ENCODE measurements around the gene MACF1. TPM values are rescaled to one million over a fixed set of nuclear protein-coding genes. Genes with fewer than 3 reads are reported as not detected.
A peak's percentile ranks its signal among the peaks of the same experiment; 100 is the strongest.
"Not testable (repeated sequence)": the region's sequence is repeated elsewhere in the genome, so short reads cannot be mapped to it uniquely, and the experiment has no call there.

The MACF1 gene
- 100 to 1,000 TPM; 328 to 344 TPM for total RNA-seq

GRCh38 chr1:39204441-39205081, at the start of gene MACF1:
Gene MACF1, plus strand, starts transcription at chr1:39204695. Its CDS starts 328 bp downstream, at chr1:39205023.
- Mint-ChIP-seq H3K9me3 (peaks cover 1% of the 10 kb centered on the region), H3K4me3 (peak within 1 kb of the TSS; percentile 95), H3K36me3 (peaks cover 13% of the 10 kb centered on the region), H3K27me3 (no peaks in the 10 kb centered on the region), H3K4me1 (peaks cover 41% of the 10 kb centered on the region), H3K27ac (peak within 1 kb of the TSS; percentile 96)
- POLR2A ChIA-PET = interaction anchor here (1.0 to 4.2 kb wide), 9 partner anchors 7 to 54 kb away, joined by 4 to 89 read pairs (median 8); no protein-coding TSS in a partner anchor
- DNase-seq = peak; percentile 41
- peak; percentile 44 for ATAC-seq (ENCODE audit: low read depth)

GRCh38 chr1:39157304-39157703, 47.2 kb upstream of the MACF1 start:
- POLR2A ChIA-PET = no interaction called here
- Mint-ChIP-seq H3K4me3 (no peak overlapping the region), H3K9me3 (no peaks in the 10 kb centered on the region), H3K36me3 (no peaks in the 10 kb centered on the region), H3K4me1 (peaks cover 4% of the 10 kb centered on the region), H3K27ac (no peak overlapping the region), H3K27me3 (peaks cover 11% of the 10 kb centered on the region)
- DNase-seq (no peak), ATAC-seq (ENCODE audit: low read depth) (no peak)

- Mint-ChIP-seq H3K4me3 (no peak overlapping the region), H3K27me3 (peaks cover 8% of the 10 kb centered on the region), H3K9me3 (no peaks in the 10 kb centered on the region), H3K27ac (no peak overlapping the region), H3K36me3 (no peaks in the 10 kb centered on the region), H3K4me1 (peaks cover 4% of the 10 kb centered on the region)
- DNase-seq (no peak), ATAC-seq (ENCODE audit: low read depth) (no peak)
- POLR2A ChIA-PET = interaction anchor here (0.5 kb wide), 1 partner anchor 14 kb away, joined by 7 read pairs; no protein-coding TSS in a partner anchor
Observed at GRCh38 chr1:39158327-39159086, 46.0 kb upstream of the MACF1 start.

- no peak for DNase-seq
- Mint-ChIP-seq H3K4me1 (peaks cover 4% of the 10 kb centered on the region), H3K4me3 (no peak overlapping the region), H3K27me3 (peaks cover 8% of the 10 kb centered on the region), H3K36me3 (no peaks in the 10 kb centered on the region), H3K9me3 (no peaks in the 10 kb centered on the region), H3K27ac (no peak overlapping the region)
- POLR2A ChIA-PET = no interaction called here
- no peak for ATAC-seq (ENCODE audit: low read depth)
Observed at GRCh38 chr1:39159224-39160036, 45.1 kb upstream of the MACF1 start.

- DNase-seq (no peak), ATAC-seq (ENCODE audit: low read depth) (no peak)
- Mint-ChIP-seq H3K27me3 (peaks cover 8% of the 10 kb centered on the region), H3K9me3 (no peaks in the 10 kb centered on the region), H3K36me3 (no peaks in the 10 kb centered on the region), H3K27ac (no peak overlapping the region), H3K4me3 (no peak overlapping the region), H3K4me1 (peaks cover 2% of the 10 kb centered on the region)
- POLR2A ChIA-PET = no interaction called here
Observed at GRCh38 chr1:39160703-39161102, 43.8 kb upstream of the MACF1 start.

- H3K27me3 Mint-ChIP-seq; H3K36me3 Mint-ChIP-seq; DNase-seq; POLR2A ChIA-PET; ATAC-seq (ENCODE audit: low read depth); H3K9me3 Mint-ChIP-seq; H3K4me1 Mint-ChIP-seq; H3K4me3 Mint-ChIP-seq; H3K27ac Mint-ChIP-seq: not testable (repeated sequence)
Observed at GRCh38 chr1:39161811-39162210, 42.7 kb upstream of the MACF1 start.

- no peak for DNase-seq
- Mint-ChIP-seq H3K4me3 (no peak overlapping the region), H3K9me3 (no peaks in the 10 kb centered on the region), H3K36me3 (no peaks in the 10 kb centered on the region), H3K27me3 (peaks cover 8% of the 10 kb centered on the region), H3K4me1 (peaks cover 4% of the 10 kb centered on the region), H3K27ac (no peak overlapping the region)
- POLR2A ChIA-PET = no interaction called here
- ATAC-seq (ENCODE audit: low read depth) = no peak
Observed at GRCh38 chr1:39163469-39163868, 41.0 kb upstream of the MACF1 start.

GRCh38 chr1:39164256-39164655, 40.2 kb upstream of the MACF1 start:
- no peak for DNase-seq
- no peak for ATAC-seq (ENCODE audit: low read depth)
- Mint-ChIP-seq H3K27ac (no peak overlapping the region), H3K9me3 (no peaks in the 10 kb centered on the region), H3K27me3 (peaks cover 10% of the 10 kb centered on the region), H3K4me1 (peaks cover 4% of the 10 kb centered on the region), H3K4me3 (no peak overlapping the region), H3K36me3 (no peaks in the 10 kb centered on the region)
- POLR2A ChIA-PET = no interaction called here

GRCh38 chr1:39165049-39165448, 39.4 kb upstream of the MACF1 start:
- no peak for ATAC-seq (ENCODE audit: low read depth)
- Mint-ChIP-seq H3K9me3 (no peaks in the 10 kb centered on the region), H3K27me3 (peaks cover 8% of the 10 kb centered on the region), H3K27ac (no peak overlapping the region), H3K36me3 (no peaks in the 10 kb centered on the region), H3K4me1 (peaks cover 2% of the 10 kb centered on the region), H3K4me3 (no peak overlapping the region)
- POLR2A ChIA-PET = no interaction called here
- no peak for DNase-seq

GRCh38 chr1:39165488-39165887, 39.0 kb upstream of the MACF1 start:
- H3K4me1 Mint-ChIP-seq = peaks cover 2% of the 10 kb centered on the region
- H3K4me3 Mint-ChIP-seq = no peak overlapping the region
- no peak for ATAC-seq (ENCODE audit: low read depth)
- H3K27ac Mint-ChIP-seq = no peak overlapping the region
- peaks cover 6% of the 10 kb centered on the region for H3K27me3 Mint-ChIP-seq
- POLR2A ChIA-PET = no interaction called here
- no peaks in the 10 kb centered on the region for H3K9me3 Mint-ChIP-seq
- no peak for DNase-seq
- no peaks in the 10 kb centered on the region for H3K36me3 Mint-ChIP-seq

- peaks cover 2% of the 10 kb centered on the region for H3K4me1 Mint-ChIP-seq
- H3K4me3 Mint-ChIP-seq = no peak overlapping the region
- H3K36me3 Mint-ChIP-seq = no peaks in the 10 kb centered on the region
- H3K27ac Mint-ChIP-seq = no peak overlapping the region
- H3K9me3 Mint-ChIP-seq = no peaks in the 10 kb centered on the region
- POLR2A ChIA-PET = no interaction called here
- DNase-seq (no peak), ATAC-seq (ENCODE audit: low read depth) (no peak)
- H3K27me3 Mint-ChIP-seq = peaks cover 2% of the 10 kb centered on the region
Observed at GRCh38 chr1:39167632-39168209, 36.8 kb upstream of the MACF1 start.

- peaks cover 2% of the 10 kb centered on the region for H3K27me3 Mint-ChIP-seq
- H3K4me3 Mint-ChIP-seq = no peak overlapping the region
- no peak for ATAC-seq (ENCODE audit: low read depth)
- H3K36me3 Mint-ChIP-seq = no peaks in the 10 kb centered on the region
- H3K4me1 Mint-ChIP-seq = peaks cover 2% of the 10 kb centered on the region
- DNase-seq = no peak
- H3K9me3 Mint-ChIP-seq = no peaks in the 10 kb centered on the region
- H3K27ac Mint-ChIP-seq = no peak overlapping the region
- POLR2A ChIA-PET = no interaction called here
Observed at GRCh38 chr1:39168301-39169080, 36.0 kb upstream of the MACF1 start.
